Activated T-cell treated with anti-CD3 and anti-CD28 coated beads, Interleukin-2, amount 50 U/mL, for 72 hours (primary cell): ENCODE data around the gene TANK. TPM values are rescaled to one million over a fixed set of nuclear protein-coding genes. Genes with fewer than 3 reads are reported as not detected.

Experiments used
- ATAC-seq, 2 donors: fragments of 150-1000 bp; cut with Tn5 transposase; replicated peaks in 1 of 2; 2 replicates each; pipeline ENCODE4 v1.10.0; 2021; ENCODE audit warnings: moderate library complexity in 2 of 2, mild to moderate bottlenecking in 1 of 2
- DNase-seq, 2 donors: peaks; one replicate each; pipeline ENCODE4 v3.0.0; 2021 to 2022; ENCODE audit warnings: mixed read lengths in 1 of 2
- H3K27ac Mint-ChIP-seq: one replicate; pipeline ENCODE4 v1.8.0; 2022; ENCODE audit warnings: mild to moderate bottlenecking, moderate library complexity, mixed read lengths
- H3K27me3 Mint-ChIP-seq: one replicate; pipeline ENCODE4 v1.8.0; 2022; ENCODE audit warnings: low read depth, mixed read lengths
- H3K36me3 Mint-ChIP-seq, 2 donors: one replicate each; pipeline ENCODE4 v1.8.0; 2022; ENCODE audit warnings: mixed read lengths in 2 of 2, mild to moderate bottlenecking in 1 of 2; ENCODE audit not compliant: insufficient read depth in 2 of 2
- H3K4me1 Mint-ChIP-seq: one replicate; pipeline ENCODE4 v1.8.0; 2022; ENCODE audit warnings: low read depth, mixed read lengths
- H3K4me3 Mint-ChIP-seq, 2 donors: one replicate each; pipeline ENCODE4 v1.8.0; 2022; ENCODE audit warnings: mild to moderate bottlenecking in 2 of 2, mixed read lengths in 2 of 2, moderate library complexity in 2 of 2
- H3K9me3 Mint-ChIP-seq, 2 donors: one replicate each; pipeline ENCODE4 v1.8.0; 2022; ENCODE audit warnings: mixed read lengths in 2 of 2
- total RNA-seq, 2 donors: library from RNA; stranded (reverse); gene quantifications; one replicate each; pipeline ENCODE4 v1.2.3, GENCODE V29; 2022

Gene TANK
- total RNA-seq, 2 donors from 2014 or later: 87.3 to 87.8 TPM

DNA sequence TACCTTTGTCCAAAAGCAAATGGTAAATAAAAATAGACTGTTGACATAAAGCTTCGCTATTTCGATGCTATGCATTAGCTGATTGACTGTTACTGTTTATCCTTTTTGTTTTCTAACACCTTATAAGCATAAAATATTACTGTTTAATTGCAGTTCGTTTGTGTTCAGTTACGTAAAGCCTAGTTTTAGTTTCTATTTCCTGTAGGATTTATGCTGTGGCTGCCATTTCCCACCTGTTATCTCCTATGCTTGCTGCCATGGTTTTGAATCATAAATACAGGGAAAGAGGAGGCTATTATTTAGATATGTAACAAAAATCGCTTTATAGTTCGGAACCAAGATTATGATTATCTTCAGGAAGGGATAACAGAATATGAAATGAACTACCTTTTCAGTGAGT, 3.9 kb downstream of the TANK start:
- Mint-ChIP-seq H3K27ac (peak overlapping the region; percentile 59), H3K4me3 (peak overlapping the region; percentile 57 to 93), H3K36me3 (peaks cover 20 to 27% of the 10 kb centered on the region in 2 donors), H3K27me3 (no peaks in the 10 kb centered on the region), H3K4me1 (peaks cover 88% of the 10 kb centered on the region), H3K9me3 (peaks cover 0 to 3% of the 10 kb centered on the region in 2 donors)
- ATAC-seq: no peak
- no peak for DNase-seq

DNA sequence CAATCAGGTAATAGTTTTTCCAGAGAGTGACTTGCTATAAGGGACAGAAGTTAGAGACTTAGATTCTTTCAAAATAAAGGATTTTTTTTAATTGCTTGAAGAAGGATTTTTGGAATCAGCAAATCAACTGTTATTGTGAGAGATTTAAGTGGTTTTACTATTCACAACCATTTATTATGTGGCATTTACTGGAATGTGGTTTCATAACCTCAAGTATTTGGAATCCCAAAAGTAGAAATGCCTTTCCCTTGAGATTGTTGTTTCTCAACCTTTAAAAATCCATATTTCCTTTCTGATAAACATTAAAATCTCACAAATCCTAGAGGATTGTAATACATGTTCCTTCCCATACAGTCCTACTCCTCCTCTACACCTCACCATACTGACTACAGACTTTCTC, 5.0 kb downstream of the TANK start:
- peaks cover 0 to 3% of the 10 kb centered on the region in 2 donors for H3K9me3 Mint-ChIP-seq
- H3K4me1 Mint-ChIP-seq: peaks cover 92% of the 10 kb centered on the region
- H3K27ac Mint-ChIP-seq: peak overlapping the region; percentile 24
- H3K4me3 Mint-ChIP-seq: peak overlapping the region in 1 of 2 donors; percentile 79
- no peak for DNase-seq
- H3K27me3 Mint-ChIP-seq: no peaks in the 10 kb centered on the region
- no peak for ATAC-seq
- H3K36me3 Mint-ChIP-seq: peaks cover 19 to 26% of the 10 kb centered on the region in 2 donors

DNA sequence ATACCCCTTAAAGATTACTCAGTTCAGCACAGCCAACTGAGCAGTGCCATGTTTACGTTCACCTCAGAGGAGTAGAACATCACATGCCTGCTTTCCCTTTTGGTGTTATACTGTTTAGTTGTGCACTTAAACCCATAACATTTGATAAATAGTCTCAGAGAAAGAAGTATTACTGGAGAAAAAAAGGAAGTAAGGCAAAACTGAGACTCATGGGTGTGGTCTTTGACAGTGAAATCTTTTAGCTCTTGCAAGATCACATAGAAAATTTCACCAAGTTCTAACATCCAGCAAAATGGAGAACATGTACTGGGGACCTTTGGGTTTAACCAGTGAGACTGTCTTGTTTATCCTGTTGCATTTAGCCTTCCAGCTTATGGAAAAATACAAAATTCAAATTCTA, 5.6 kb downstream of the TANK start:
- Mint-ChIP-seq H3K27ac (peak overlapping the region; percentile 87), H3K27me3 (no peaks in the 10 kb centered on the region), H3K4me1 (peaks cover 98% of the 10 kb centered on the region), H3K36me3 (peaks cover 17 to 24% of the 10 kb centered on the region in 2 donors), H3K9me3 (peaks cover 0 to 3% of the 10 kb centered on the region in 2 donors), H3K4me3 (peak overlapping the region; percentile 74 to 79)
- DNase-seq (no peak), ATAC-seq (no peak)

DNA sequence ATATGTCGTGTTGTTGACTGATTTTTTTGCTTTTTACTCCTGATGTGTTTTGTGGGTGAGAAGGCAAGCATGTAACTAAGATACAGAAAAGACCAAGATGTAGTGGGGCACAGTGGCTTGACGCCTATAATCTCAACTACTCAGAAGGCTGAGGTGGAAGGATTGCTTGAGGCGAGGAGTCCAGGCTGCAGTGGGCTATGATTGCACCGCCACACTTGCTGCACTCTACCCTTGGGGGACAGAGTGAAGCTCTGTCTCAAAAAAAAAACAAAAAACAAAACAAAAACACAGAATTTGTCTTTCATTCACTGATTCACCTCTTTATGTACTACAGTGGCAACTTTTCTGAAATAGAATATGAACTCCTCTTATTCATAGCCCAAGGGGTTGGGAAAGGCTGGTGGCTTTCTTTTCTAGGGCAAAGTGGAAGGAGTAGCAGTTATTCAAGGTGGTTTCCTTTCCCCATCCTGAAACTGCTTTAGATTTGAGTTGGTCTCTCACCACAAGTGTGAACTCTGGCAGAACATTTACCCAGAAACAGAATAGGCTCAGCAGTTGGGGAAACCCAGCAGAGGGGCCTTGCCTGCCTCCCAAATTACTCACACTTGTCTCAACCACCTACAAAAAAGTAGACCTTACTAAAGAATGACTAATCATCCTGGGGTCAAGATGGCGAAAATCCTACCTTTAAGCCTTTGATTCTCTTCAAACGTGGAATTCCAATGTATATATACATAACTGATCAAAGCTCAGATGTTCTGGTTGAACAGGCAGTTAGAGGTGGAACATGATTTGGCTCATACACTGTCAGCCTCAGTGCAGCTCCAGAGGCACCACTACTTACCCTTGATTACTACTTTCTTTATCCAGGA, 6.5 kb downstream of the TANK start:
- peak; percentile 92 to 94 for ATAC-seq
- H3K36me3 Mint-ChIP-seq: peaks cover 13 to 25% of the 10 kb centered on the region in 2 donors
- H3K4me3 Mint-ChIP-seq: peak overlapping the region; percentile 74 to 79
- peaks cover 0 to 3% of the 10 kb centered on the region in 2 donors for H3K9me3 Mint-ChIP-seq
- H3K27ac Mint-ChIP-seq: peak overlapping the region; percentile 87
- H3K4me1 Mint-ChIP-seq: peaks cover 98% of the 10 kb centered on the region
- no peaks in the 10 kb centered on the region for H3K27me3 Mint-ChIP-seq
- DNase-seq: peak; percentile 81 to 83

DNA sequence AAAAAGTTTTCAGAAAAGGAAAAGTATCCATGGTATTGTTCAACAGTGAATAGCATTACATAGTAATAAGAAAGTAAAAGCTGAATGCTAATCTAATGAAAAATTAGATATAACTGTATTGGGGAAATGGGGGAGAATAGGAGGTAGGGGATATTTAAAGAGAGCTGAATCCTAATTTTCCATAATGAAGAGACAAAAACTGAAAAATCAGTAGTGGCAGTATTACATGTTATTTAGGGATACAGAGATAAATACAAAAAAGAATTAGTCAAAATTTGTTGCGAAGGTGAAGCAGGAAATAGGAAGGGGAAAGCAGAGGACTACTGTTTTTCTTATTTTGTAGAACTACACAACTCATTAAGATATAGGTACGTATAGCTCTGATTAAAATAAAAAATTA, 9.1 kb downstream of the TANK start:
- ATAC-seq: no peak
- Mint-ChIP-seq H3K27ac (peak overlapping the region; percentile 69), H3K27me3 (no peaks in the 10 kb centered on the region), H3K9me3 (peaks cover 2 to 5% of the 10 kb centered on the region in 2 donors), H3K4me3 (peak overlapping the region in 1 of 2 donors; percentile 46), H3K4me1 (peaks cover 98% of the 10 kb centered on the region), H3K36me3 (peaks cover 19 to 35% of the 10 kb centered on the region in 2 donors)
- DNase-seq: no peak

DNA sequence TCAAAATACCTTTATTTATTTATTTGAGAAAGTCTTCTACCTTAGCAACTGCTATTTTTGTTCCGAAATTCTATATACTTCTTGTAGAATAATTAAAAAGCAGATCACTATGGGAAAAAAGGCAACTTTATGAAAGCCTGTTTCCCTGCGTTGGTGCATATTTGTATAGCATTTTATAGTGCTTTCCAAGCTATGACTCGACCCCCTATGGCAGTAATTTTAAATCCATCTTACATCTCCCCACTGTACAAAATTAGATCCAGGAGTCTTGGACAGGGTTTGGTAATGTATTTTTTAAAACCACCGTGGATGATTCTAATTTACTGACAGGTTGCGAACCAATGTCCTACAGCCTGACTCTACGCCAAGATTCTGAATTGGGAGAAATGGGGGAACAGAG, 10.1 kb downstream of the TANK start:
- DNase-seq (no peak), ATAC-seq (no peak)
- peaks cover 94% of the 10 kb centered on the region for H3K4me1 Mint-ChIP-seq
- H3K27ac Mint-ChIP-seq: no peak overlapping the region
- H3K27me3 Mint-ChIP-seq: no peaks in the 10 kb centered on the region
- peaks cover 2 to 5% of the 10 kb centered on the region in 2 donors for H3K9me3 Mint-ChIP-seq
- peak overlapping the region in 1 of 2 donors; percentile 51 for H3K4me3 Mint-ChIP-seq
- H3K36me3 Mint-ChIP-seq: peaks cover 21 to 41% of the 10 kb centered on the region in 2 donors

DNA sequence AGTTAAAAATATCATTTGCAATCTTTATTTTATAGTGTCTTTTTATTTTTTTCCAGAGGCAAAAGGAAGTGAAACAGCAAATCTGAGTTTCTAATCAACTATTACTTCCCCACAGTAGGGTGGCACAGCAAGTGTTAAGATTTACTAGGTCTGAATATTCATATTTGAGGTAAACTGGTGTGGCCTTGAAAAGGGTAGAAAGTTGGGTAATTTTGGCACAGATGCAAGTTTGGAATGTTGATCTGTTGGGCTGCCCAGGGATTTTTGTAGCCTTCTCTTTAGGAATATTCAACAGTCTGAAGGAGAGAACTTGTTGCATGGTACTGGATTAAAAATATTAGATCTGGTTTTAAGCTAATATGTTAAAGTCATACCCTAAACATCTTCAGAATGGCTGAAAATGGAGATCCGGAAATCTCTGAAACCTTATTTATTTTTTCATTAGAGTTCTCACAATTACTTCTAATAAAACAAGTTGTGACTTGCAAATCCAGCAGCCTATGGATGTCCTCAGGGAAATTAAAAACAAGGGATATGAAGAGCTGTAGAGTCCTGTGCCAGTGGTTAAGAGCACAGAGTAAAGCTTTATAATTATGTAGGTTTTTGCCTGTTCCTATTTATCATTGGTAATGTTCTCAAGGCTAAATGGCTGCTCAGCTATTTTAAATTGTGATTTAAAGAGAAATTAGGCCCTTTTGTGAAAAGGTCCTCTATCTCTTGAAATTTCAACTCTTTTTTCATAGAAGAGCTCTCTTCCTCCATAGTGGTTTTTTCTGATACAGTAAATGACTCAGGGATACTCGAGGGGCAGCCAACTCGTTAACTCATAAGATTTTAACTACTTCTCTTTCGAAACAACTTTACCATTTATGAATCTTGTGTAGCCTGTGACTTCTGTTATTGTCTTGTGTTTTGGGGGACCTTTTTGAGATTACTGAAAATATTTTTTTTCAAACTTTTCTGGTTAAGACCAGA, 11.0 kb downstream of the TANK start:
- Mint-ChIP-seq H3K4me1 (peaks cover 86% of the 10 kb centered on the region), H3K9me3 (peaks cover 2 to 5% of the 10 kb centered on the region in 2 donors), H3K27me3 (no peaks in the 10 kb centered on the region), H3K27ac (peak overlapping the region; percentile 74), H3K4me3 (peak overlapping the region; percentile 49 to 51), H3K36me3 (peaks cover 22 to 49% of the 10 kb centered on the region in 2 donors)
- ATAC-seq: no peak
- DNase-seq: no peak

DNA sequence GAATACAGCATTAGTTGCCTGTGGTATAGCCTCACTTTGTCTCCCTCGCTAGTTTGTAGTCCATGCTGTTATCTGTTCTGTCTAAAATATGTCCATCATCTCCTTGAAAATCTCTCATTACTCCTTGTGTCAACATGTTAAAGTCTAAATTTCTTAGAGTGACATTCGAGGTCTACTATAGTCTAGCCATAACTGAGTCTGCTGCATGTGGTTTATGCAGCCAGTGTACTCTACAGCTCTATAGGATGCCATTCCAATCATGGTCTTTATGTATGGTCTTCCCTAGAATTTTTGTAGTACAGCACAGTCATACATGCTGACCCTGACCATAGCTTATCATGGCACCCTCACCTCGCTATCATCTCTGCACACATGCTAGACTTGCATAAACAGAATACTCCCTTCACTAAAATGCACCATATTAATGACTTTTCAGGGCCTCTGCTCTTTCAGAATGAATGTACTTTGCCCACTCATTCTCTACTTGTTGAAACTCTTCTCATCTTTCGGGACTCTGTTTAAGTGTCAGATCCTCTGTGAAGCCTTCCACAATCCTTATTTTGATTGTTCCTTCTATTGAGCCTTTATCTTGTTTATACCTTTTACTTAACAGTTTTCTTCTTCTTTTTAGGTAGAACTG, 12.8 kb downstream of the TANK start:
- DNase-seq: peak; percentile 19 to 22
- ATAC-seq: peak; percentile 88 to 92
- H3K9me3 Mint-ChIP-seq: peaks cover 2 to 4% of the 10 kb centered on the region in 2 donors
- no peaks in the 10 kb centered on the region for H3K27me3 Mint-ChIP-seq
- H3K36me3 Mint-ChIP-seq: peaks cover 18 to 51% of the 10 kb centered on the region in 2 donors
- H3K4me3 Mint-ChIP-seq: peak overlapping the region; percentile 54 to 72
- H3K4me1 Mint-ChIP-seq: peaks cover 78% of the 10 kb centered on the region
- H3K27ac Mint-ChIP-seq: peak overlapping the region; percentile 66

DNA sequence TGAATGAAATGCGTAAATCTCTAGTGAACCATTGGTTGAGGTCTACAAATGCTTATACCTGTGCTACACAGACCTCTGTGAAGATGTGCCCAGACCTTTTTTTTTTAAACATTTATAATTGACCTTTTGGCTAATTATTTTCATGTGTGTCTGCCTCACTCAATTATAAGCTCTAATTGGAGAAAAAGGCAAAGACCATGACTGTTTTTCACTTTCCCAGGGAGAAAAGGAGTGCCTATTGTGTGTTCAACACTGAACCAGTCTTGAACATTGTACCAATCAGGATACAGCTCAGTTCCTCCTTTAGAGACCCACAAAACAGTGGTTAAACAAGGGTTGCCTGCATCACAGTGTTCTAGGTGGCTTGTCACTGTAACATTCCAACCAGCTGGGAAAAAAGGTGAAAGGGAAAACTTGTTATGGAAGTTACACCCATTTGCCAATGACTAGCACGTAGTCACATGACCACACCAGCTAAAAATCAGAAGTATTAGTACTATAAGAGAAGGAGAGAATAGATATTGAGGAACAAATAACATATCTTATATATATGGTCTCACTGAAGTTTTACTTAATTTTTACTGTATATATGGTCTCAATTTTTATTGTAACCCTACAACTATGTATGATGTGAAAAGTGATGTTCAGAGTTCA, 13.4 kb downstream of the TANK start:
- Mint-ChIP-seq H3K4me3 (peak overlapping the region; percentile 54 to 72), H3K27ac (peak overlapping the region; percentile 66), H3K4me1 (peaks cover 71% of the 10 kb centered on the region), H3K27me3 (no peaks in the 10 kb centered on the region), H3K36me3 (peaks cover 19 to 51% of the 10 kb centered on the region in 2 donors), H3K9me3 (peaks cover 2 to 4% of the 10 kb centered on the region in 2 donors)
- ATAC-seq (no peak), DNase-seq (no peak)

DNA sequence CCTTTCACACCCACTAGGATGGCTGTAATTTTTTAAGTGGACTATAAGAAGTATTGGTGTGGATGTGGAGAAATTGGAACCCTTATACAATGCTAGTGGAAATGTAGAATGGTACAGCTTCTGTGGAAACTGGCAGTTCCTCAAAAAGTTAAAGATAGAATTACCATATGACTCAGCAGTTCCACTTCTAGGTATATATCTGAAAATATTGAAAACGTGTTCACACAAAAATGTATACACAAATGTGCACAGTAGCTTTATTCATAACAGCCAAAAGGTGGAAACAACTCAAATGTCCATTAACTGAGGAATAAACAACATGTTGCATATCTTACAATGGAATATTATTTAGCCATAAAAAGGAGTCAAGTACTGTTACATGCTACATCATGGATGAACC, 17.7 kb downstream of the TANK start:
- ATAC-seq (no peak), DNase-seq (no peak)
- Mint-ChIP-seq H3K36me3 (peaks cover 16 to 65% of the 10 kb centered on the region in 2 donors), H3K9me3 (peaks cover 0 to 2% of the 10 kb centered on the region in 2 donors), H3K27ac (peak overlapping the region; percentile 65), H3K27me3 (no peaks in the 10 kb centered on the region), H3K4me1 (peaks cover 28% of the 10 kb centered on the region), H3K4me3 (peak overlapping the region in 1 of 2 donors; percentile 18)

DNA sequence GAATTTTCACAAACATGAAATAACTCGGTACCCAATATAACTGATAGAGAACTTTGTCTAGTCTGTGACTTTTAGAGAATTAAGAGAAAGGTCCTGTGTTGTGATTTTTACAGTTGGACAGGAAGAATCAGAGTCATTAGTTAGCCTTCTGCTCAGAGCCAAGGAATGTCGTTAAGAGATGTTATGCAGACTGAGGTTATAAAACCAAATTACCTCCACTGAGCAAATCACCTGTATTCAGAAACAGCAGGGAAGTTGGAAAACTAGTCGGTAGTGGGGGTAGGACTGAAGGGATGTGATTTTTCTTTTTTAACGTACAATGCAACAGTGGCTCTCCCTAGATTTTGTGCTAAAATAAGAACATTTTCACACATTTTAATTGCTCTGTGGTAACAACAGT, 18.5 kb downstream of the TANK start:
- Mint-ChIP-seq H3K27me3 (no peaks in the 10 kb centered on the region), H3K4me3 (no peak overlapping the region), H3K4me1 (peaks cover 20% of the 10 kb centered on the region), H3K27ac (no peak overlapping the region), H3K36me3 (peaks cover 14 to 59% of the 10 kb centered on the region in 2 donors), H3K9me3 (peaks cover 0 to 2% of the 10 kb centered on the region in 2 donors)
- DNase-seq (no peak), ATAC-seq (no peak)

DNA sequence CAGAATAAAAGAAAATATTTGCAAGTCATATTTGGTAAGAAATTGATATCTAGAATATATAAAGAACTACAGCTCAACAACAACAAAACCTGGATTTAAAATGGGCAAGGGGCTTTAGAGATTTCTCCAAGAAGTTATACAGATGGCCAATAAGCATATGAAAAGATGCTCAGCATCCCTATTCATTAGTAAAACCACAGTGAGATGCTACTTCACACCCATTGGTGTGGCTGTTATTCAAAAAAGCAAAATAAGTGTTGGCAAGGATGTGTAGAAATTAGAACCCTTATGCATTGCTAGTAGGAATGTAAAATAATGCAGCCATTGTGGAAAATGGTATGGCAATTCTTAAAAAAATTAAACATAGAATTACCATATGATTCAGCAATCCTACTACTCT, 29.8 kb downstream of the TANK start:
- peaks cover 0 to 3% of the 10 kb centered on the region in 2 donors for H3K9me3 Mint-ChIP-seq
- H3K27ac Mint-ChIP-seq: peak overlapping the region; percentile 32
- no peaks in the 10 kb centered on the region for H3K27me3 Mint-ChIP-seq
- H3K4me1 Mint-ChIP-seq: peaks cover 19% of the 10 kb centered on the region
- ATAC-seq (no peak), DNase-seq (no peak)
- no peak overlapping the region for H3K4me3 Mint-ChIP-seq
- H3K36me3 Mint-ChIP-seq: peaks cover 13 to 41% of the 10 kb centered on the region in 2 donors
